ENCODE data around the gene NTN1.

GRCh38 chr17:9179602-9180001 is 158.3 kb downstream of the NTN1 start:
- TF ChIP-seq CTCF (IDR thresholded peaks at IDR 0.05) = no peak
- no peak for TF ChIP-seq POLR2A (IDR thresholded peaks at IDR 0.05)
